Endothelial cell (in vitro differentiated cells): ENCODE results near the gene UNC13C. TPM values are rescaled to one million over a fixed set of nuclear protein-coding genes. Genes with fewer than 3 reads are reported as not detected.

Experiments
- DNase-seq: peaks from one replicate; pipeline ENCODE4 v3.0.0; 2021; ENCODE audit warnings: low spot score
- H3K27ac Mint-ChIP-seq: one replicate; pipeline ENCODE4 v1.8.0; 2021; ENCODE audit warnings: mixed read lengths, inconsistent platforms; ENCODE audit not compliant: unreplicated experiment
- H3K27me3 Mint-ChIP-seq: one replicate; pipeline ENCODE4 v1.8.0; 2021; ENCODE audit warnings: mild to moderate bottlenecking, moderate library complexity, mixed read lengths, inconsistent platforms; ENCODE audit not compliant: unreplicated experiment
- H3K36me3 Mint-ChIP-seq: one replicate; pipeline ENCODE4 v1.8.0; 2021; ENCODE audit warnings: mild to moderate bottlenecking, low read depth, mixed read lengths, inconsistent platforms; ENCODE audit not compliant: unreplicated experiment
- H3K4me1 Mint-ChIP-seq: one replicate; pipeline ENCODE4 v1.8.0; 2021; ENCODE audit warnings: mild to moderate bottlenecking, mixed read lengths, inconsistent platforms; ENCODE audit not compliant: unreplicated experiment
- H3K4me3 Mint-ChIP-seq: one replicate; pipeline ENCODE4 v1.8.0; 2021; ENCODE audit warnings: mild to moderate bottlenecking, mixed read lengths, inconsistent platforms; ENCODE audit not compliant: unreplicated experiment
- H3K9me3 Mint-ChIP-seq: one replicate; pipeline ENCODE4 v1.8.0; 2021; ENCODE audit warnings: mixed read lengths, inconsistent platforms; ENCODE audit not compliant: unreplicated experiment
- total RNA-seq: library from RNA; stranded (reverse); fragmentation: NEBNext Ultra II Directional; extraction: Animal tissue kit (Norgen Biotek cat#: 25700); gene quantifications from one replicate; pipeline ENCODE4 v1.2.1, GENCODE V29; 2021; ENCODE audit not compliant: unreplicated experiment
- TF ChIP-seq, protein P1 (sequence below): fragments of 200-600 bp; sonication (generic); IDR thresholded peaks from one replicate; pipeline ENCODE4 v1.5.0; 2021; ENCODE audit warnings: antibody characterized with exemption; ENCODE audit not compliant: unreplicated experiment

Gene UNC13C
- total RNA-seq, 1 donor from 2014 or later: 0.08 TPM

GRCh38 chr15:54566654-54567053 lies 588.4 kb downstream of the UNC13C start:
- peaks cover 3% of the 10 kb centered on the region for H3K36me3 Mint-ChIP-seq
- no peak for DNase-seq
- TF ChIP-seq, protein P1, sequence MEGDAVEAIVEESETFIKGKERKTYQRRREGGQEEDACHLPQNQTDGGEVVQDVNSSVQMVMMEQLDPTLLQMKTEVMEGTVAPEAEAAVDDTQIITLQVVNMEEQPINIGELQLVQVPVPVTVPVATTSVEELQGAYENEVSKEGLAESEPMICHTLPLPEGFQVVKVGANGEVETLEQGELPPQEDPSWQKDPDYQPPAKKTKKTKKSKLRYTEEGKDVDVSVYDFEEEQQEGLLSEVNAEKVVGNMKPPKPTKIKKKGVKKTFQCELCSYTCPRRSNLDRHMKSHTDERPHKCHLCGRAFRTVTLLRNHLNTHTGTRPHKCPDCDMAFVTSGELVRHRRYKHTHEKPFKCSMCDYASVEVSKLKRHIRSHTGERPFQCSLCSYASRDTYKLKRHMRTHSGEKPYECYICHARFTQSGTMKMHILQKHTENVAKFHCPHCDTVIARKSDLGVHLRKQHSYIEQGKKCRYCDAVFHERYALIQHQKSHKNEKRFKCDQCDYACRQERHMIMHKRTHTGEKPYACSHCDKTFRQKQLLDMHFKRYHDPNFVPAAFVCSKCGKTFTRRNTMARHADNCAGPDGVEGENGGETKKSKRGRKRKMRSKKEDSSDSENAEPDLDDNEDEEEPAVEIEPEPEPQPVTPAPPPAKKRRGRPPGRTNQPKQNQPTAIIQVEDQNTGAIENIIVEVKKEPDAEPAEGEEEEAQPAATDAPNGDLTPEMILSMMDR: no peak
- no peaks in the 10 kb centered on the region for H3K4me1 Mint-ChIP-seq
- H3K9me3 Mint-ChIP-seq: peaks cover 10% of the 10 kb centered on the region
- H3K27ac Mint-ChIP-seq: no peak overlapping the region
- H3K27me3 Mint-ChIP-seq: peaks cover 3% of the 10 kb centered on the region
- no peak overlapping the region for H3K4me3 Mint-ChIP-seq

- Mint-ChIP-seq H3K4me1 (no peaks in the 10 kb centered on the region), H3K4me3 (no peak overlapping the region), H3K27me3 (peaks cover 3% of the 10 kb centered on the region), H3K27ac (no peak overlapping the region), H3K36me3 (peaks cover 3% of the 10 kb centered on the region), H3K9me3 (peaks cover 10% of the 10 kb centered on the region)
- DNase-seq: no peak
- TF ChIP-seq, protein P1: no peak
Measured at GRCh38 chr15:54567408-54568035, 589.3 kb downstream of the UNC13C start.

DNA sequence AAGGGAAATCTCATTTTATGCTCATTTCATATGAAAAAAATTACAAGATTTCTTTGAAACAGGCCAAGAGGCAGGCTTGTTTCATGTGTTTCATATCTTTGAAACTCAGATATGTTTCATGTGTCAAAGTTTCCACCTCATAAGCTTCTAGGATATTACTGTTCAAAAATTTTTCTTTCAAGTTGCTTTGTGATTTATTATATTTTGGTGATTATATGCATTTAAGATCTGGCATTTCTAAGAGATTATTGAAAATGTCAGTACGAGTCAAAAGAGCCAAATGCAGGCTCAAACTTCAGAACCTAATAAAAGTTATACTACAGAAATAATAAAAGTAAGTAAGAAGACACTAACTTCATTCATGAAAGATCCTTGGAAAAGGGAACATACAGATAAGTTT lies 590.1 kb downstream of the UNC13C start:
- TF ChIP-seq, protein P1: no peak
- Mint-ChIP-seq H3K27ac (no peak overlapping the region), H3K9me3 (peaks cover 10% of the 10 kb centered on the region), H3K36me3 (peaks cover 3% of the 10 kb centered on the region), H3K4me1 (no peaks in the 10 kb centered on the region), H3K27me3 (peaks cover 3% of the 10 kb centered on the region), H3K4me3 (no peak overlapping the region)
- DNase-seq: no peak

- Mint-ChIP-seq H3K4me3 (no peak overlapping the region), H3K36me3 (peaks cover 3% of the 10 kb centered on the region), H3K27me3 (peaks cover 3% of the 10 kb centered on the region), H3K9me3 (peaks cover 10% of the 10 kb centered on the region), H3K27ac (no peak overlapping the region), H3K4me1 (no peaks in the 10 kb centered on the region)
- TF ChIP-seq, protein P1: no peak
- no peak for DNase-seq
Measured at GRCh38 chr15:54571576-54571975, 593.3 kb downstream of the UNC13C start.

GRCh38 chr15:54575586-54575985 lies 597.3 kb downstream of the UNC13C start:
- no peaks in the 10 kb centered on the region for H3K4me1 Mint-ChIP-seq
- no peak overlapping the region for H3K27ac Mint-ChIP-seq
- H3K36me3 Mint-ChIP-seq: peaks cover 3% of the 10 kb centered on the region
- H3K9me3 Mint-ChIP-seq: peaks cover 4% of the 10 kb centered on the region
- TF ChIP-seq, protein P1: no peak
- H3K27me3 Mint-ChIP-seq: peaks cover 3% of the 10 kb centered on the region
- no peak overlapping the region for H3K4me3 Mint-ChIP-seq
- no peak for DNase-seq
